ENCODE data around the gene RUNX1.
"Not testable (repeated sequence)": the region's sequence is repeated elsewhere in the genome, so short reads cannot be mapped to it uniquely, and the experiment has no call there.

The RUNX1 gene

DNA sequence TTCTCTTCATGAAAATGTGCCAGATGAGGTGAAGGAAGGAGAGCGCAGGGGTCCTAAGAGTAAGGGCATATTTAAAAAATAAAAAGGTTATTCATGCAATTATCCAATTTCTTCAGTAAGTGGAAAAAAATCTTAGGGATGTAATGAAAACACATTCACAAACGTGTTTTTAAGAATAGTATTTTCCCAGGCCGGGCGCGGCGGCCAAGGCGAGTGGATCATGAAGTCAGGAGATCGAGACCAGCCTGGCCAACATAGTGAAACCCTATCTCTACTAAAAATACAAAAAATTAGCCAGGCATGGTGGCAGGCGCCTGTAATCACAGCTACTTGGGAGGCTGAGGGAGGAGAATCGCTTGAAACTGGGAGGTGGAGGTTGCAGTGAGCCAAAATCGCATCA, 82.2 kb downstream of the RUNX1 start:
- DNase-seq = not testable (repeated sequence)

DNA sequence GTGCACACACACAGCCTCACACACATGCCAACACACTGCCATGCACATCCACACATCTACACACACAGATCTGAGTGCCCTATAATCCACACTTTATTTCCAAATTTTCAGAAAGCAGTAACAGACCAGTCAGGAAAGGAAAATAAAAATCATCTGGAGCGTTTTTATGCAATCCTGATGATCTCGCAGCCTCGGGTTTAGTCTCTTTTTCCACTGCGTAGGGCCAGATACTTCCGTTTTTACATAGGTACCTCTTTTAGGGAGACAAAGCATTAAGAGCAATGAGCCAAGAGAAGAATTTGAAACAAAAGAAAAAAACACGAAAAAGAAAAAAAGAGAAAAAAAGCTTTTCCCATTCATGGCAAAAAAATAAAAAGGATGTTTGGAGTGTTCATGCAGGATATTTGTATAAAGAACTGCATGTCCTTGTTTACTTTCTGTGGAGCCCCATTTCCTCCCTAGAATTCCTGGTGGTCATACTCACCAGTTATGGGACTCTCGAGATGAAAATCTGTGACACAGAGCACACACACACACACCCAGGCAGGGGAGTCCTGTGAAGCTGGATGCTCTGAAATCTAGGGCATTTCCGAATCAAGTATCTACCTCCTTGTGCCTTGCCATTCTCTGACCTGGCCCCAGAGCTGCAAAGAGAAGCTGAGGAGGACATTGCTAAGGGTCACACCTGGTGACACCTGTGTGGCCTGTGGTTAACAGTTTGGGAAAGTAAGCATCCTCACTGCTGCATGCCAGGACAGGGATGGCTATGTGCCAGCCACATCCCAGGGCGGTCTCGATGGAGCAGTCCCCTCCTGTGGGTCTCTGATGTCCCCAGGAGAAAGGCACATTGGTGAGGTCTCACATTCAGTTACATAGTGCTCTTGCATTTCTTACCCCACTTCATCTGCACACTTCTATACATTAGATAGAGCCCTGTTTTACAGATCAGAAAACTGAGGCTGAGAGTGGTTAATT, 83.6 kb downstream of the RUNX1 start:
- no peak for DNase-seq

DNA sequence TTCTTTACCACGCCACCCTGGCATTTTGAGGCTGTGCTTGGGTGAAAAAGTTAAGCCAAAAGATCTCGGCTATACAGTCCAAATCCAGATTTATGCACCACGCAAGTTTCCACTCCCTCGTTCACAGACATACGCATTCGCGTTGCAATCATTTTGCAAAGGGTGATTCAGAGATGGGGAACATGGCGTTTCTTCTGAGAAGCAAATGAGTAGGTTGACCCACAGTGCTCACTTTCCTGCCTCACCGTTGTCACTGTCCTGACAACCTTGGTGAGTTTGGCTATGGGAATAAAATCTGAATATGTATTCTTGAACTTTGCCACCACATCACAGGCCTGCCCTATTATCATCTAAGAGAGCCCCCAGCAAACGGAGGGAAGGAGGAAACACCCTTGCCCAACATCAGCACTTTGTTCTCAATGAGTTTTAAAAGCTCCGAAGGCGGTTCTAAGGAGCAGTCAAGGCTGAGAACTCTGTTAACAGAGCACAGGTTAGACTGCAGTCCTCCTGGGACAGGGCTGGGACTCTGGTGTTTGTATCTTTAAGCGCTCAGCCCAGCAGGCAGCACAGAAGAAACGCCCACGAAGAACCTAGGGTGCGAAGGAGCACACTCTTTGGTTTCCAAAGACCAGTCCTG, 86.4 kb downstream of the RUNX1 start:
- DNase-seq = no peak

DNA sequence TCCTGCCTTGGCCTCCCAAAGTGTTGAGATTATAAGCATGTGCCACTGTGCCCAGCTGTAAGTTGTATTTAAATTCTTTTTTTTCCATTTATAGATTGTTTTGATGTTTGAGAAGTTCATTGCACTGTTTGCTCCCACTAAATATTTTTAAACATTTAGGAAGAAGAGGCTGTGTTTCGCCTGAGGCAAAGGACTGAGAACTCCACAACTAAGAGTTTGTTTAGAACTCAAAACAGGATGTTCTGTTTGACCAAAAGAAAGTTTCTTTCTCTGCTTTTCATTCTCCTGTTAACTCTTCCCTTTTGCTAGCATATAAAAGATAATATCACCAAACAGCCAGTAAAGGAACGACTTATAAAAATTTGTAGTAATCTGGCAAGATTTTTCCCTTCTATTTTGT, 87.0 kb downstream of the RUNX1 start:
- DNase-seq = no peak

DNA sequence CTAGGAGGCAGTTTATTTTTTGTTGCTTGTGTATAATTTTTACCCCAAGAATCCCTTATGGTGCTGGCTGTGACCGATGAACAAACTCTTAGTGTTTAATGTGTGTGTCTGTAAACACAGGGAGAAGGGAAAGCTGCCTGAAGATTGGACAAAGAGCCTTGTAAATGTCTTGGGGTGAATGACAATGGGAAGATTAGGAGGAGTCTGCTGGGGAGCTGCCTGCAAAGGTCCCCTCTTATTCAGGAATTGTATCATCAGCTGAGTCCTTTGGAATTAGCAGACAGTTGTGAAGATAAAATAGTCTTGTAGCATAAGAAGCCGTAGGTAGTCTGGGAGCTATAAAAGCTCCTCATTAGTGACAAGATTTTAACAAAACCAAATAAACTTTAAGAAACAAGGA, 88.4 kb downstream of the RUNX1 start:
- no peak for DNase-seq

DNA sequence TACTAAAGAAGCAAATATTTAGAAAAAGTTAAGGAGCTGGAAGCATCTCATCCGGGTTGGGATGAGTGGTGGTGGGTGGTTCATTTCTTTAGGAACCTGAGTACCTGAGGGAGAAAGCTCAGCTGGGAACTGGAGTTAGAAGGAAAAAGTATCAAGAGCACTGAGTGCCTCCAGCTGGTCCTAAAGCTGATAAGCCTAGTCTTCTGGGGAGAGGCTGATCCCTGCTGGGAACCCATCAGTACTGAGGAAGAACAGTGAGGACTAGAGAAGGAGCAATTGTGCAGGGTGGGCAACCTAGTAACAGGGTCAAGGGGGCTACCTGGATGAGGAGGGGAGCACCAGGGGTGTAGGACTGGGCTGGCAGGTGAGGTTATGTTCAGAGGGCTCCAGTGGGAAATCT, 89.5 kb downstream of the RUNX1 start:
- DNase-seq = no peak

DNA sequence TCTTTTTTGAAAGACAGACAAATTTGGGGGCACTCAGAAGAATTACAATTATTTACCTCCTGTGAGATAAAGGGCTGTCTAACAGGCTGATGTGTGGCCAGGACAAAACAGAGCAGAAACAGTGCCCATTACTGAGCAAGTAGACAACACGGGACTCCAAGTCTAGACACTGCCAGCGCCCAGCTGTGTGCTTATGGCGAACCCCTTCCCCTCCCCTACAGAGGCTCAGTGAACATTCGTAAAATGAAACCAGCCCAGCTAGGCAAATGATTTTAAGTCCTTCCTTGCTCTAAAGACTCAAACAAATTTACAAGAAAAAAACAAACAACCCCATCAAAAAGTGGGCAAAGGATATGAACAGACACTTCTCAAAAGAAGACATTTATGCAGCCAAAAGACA, 91.1 kb downstream of the RUNX1 start:
- DNase-seq = no peak

DNA sequence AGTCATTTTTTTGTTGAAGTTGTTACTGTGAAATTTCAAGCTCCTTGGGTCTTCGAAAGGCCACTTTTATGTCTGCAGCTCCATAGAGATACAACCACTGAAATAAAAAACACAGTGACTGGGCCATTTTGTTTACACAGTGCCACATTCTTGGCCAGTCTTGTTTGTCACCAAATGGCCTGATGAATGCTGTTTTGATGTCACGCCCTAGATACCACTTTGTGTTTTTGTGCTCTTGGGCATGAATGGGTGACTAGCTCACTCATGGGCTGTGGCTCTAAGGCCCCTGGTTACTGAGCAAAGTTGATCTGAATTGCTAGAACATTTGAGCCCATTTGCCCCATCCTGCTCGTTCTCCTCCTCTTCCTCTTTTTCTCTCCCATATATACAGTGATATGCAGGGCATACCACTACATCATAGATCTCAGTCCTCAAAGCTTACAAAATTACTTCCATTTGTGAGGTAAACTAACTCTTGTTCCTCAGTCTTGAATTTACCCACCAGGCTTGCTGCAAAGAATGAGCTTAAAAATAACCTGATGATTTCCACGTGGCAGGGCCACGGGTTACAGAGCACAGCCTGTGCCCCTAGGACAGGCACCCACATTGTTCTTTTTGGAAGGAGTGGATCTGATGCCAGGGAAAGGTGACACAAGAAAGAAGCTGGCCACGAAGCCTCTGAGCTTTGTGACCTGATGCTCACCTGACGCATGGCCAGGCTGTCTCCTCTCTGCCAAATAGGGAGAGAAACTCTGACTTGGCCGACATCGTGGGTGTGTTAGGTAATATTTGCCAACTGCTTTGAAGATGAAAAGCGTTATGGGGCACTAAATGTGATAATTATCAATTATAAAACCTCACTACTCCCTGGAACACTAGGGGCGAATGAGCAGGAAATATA, 92.4 kb downstream of the RUNX1 start:
- no peak for DNase-seq

DNA sequence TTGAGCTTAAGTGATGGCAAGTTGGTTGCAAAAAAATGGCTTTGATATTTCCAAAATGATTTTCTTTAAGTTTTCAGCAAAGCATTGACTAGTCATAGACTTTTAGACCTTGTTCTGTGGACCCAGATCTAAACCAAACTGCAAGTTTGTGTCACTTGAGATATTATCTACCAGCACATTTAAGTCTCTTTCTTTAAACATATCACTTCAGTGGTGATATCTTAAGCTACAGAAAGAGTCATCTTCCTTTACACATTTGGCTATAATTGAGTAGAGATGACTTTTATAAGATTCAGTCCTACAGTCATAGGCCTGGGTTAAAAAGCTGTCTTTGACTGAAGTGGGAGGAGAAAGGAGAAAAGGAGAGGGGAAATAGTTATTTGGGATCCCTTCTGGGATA, 95.2 kb downstream of the RUNX1 start:
- no peak for DNase-seq

DNA sequence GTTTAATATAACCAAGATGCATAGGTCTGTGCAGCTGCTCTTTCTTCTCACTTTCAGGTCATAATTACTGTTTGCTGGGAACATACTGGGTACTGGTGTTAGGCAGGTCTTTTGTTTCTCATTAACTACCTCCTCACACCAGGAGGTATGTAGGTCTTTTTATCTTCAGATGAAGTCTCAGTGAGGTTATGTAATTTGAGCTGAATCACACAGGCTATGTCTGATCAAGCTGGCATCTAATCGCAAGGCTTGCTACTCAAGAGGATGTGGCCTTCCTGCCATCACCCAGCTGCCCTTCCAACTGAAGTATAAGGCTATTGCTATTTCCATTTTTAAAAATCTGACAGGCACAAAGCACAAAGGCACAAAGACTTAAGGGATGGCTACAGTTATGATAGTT, 96.4 kb downstream of the RUNX1 start:
- DNase-seq = peak; percentile 72

DNA sequence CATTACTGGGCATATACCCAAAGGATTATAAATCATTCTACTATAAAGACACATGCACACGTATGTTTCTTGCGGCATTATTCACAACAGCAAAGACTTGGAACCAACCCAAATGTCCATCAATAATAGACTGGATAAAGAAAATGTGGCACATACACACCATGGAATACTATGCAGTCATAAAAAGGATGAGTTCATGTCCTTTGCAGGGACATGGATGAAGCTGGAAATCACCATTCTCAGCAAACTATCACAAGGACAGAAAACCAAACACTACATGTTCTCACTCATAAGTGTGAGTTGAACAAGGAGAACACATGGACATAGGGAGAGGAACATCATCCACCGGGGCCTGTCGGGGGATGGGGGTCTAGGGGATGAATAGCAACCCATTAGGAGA, 97.2 kb downstream of the RUNX1 start:
- DNase-seq = not testable (repeated sequence)

DNA sequence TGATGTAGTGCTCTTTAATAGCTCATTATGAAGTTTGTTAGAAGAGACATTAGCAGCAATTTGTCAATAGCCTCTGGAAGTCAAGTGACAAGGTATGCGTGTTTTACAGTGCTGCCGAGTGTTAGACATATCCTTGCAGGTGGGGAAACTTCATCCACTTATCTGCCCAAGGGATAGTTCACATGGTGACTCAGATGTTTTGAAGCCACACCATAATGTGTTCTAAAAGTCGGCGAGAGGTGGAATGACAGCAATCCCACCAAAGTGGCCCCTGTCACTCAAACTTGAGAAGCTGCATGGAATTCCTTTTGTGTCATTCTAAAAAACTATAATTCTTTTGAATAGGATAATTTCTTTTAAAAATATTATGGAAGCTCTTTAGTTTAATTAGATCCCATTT, 98.1 kb downstream of the RUNX1 start:
- DNase-seq = no peak

DNA sequence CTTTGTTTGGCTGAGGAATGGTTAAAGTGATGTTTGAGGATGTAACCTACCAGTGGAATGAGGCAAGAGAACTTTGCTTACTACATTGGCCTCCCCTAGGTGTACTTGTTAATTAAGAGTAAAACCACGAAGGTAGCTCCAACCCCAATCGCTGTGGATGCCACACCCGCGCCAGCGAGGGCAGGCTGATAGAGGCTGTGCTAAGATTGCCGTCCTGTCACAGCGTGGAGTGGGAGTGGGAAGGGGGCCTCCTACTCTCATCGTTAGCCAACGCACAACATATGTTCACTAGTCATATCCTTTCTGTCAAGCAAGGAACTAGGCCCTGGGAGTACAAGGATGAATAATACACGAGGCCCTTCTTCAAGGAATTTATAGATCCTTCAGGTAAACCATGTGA, 99.6 kb downstream of the RUNX1 start:
- DNase-seq = no peak

DNA sequence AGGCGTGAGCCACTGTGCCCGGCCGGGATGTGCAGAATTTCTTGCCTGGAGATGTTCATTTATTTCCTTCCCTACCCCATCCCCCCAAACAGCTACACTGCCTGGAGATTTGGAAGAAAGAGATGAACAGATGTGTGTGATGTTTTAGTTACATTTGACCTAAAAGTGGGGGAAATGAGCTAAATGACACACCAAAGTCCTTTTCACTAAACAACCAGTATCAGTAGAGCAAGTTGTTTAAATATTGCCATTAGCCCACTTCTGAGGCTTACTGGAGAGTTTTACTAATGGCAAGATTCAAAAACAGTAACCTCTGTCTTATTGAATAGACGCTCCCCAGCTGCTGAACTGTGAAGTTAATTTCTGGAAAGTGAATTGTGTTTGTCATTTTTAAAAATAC, 100.1 kb downstream of the RUNX1 start:
- no peak for DNase-seq

DNA sequence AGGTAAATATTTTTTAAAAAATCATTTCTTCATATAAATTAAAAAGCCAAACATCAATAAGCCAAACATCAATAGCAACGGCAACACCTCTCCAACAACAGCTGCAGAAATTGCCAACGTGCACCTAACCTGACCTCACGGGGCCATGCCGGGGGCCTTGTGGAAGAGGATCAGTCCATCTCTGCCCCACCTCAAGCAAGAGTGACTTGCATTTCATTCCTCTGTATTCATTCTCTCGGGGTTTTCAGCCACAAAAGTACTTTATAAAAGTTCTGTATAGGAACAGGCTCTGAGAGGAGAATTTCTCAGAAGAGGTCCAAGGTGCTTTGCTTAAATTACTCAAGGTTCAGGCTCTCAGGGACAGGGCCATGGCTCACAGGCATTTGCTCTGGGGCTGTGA, 100.9 kb downstream of the RUNX1 start:
- no peak for DNase-seq

DNA sequence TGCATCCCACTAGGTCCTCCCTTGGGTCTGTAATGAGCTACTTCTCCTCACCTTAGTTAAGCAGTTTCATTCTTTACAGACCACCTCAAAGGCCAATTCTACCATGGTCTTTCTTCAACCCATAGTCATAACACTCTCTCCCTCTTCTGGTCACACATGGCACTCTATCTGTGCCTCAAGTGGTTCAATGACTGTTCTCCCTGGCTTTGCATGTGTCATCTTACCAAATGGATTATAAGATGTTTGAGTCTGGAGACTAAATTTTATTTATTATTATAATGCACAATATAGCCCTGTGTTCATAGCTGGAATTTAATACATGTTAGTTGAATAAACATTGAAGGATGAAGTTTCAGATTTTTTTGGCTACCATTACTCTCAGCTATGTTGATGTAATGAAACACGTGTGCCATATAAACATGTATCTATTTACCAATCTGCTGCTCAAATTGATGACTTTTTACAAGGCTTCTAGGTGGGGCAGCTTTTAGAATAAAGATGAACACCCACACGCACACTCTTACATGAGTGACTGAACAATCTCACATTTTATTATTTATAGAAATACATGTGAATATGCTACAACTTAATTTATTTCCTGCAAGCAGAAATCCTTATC, 102.1 kb downstream of the RUNX1 start:
- DNase-seq = no peak

DNA sequence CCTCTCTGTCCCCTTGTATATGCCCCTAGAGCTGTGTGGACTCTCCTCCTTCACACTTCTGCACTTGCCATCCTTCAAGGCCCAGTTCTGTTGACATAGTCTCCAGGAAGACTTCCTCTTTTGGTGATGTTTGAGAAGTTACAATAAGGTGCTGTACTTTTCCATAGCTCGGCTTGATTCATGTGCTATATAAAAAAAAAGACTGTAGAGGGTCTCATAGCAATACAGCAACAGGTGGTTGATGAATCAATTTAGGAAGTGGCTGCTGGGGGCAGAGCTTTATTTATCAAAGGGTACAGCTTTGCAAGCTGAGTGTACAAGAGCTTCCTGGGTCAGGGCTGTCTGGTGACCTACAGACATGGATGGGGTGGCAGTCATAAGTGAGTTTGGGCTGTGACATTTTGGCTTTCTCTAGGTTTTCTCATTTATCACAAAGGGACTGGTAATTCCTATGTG, 102.7 kb downstream of the RUNX1 start:
- DNase-seq = no peak

DNA sequence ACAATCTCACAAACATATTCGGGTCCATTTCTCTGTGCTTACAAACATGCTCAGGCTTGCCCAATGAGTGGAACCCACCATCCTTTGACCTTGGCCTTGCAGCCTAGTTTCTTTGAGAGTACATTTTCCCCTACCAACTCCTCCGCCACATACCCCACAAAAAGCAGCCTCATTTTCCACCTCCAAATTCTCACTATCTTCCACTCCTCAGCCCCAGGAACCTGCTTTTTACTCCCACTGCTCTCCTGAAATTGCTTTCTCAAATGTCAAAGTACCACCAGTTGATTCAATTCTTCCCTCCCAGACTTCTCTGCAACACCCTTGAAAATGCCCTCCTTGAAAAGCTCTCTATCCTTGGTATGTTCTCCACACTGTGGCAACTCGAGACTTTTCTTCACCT, 103.8 kb downstream of the RUNX1 start:
- no peak for DNase-seq

DNA sequence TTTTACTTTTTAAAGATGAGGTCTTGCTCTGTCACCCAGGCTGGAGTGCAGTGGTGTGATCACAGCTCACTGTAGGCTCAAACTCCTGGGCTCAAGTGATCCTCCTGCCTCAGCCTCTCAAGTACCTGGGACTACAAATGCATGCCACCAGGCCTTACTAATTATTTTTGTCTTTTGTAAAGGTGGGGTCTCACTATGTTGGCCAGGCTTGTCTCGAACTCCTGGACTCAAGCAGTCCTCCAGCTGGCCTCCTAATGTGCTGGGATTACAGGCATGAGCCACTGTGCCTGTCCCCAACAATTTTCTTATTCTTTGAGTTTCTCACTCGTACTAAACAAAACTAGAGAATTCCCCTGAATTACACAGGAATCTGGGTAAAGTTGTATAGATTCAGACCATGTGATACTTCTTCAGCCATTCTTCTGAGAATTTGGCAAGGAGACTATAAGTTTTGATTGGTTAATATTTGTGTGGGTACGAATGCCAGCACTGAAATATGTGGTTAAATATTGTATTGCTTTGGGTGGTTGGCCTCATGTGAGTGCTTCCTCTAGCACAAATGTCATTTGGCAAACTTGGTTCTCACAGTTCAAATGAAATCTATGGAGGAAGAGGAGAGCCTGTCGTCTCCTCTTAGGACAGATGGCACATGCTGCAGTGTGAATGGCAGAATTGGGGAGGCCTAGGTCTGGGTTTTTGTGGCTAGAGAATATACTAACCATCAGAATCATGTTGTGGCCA, 104.9 kb downstream of the RUNX1 start:
- no peak for DNase-seq

DNA sequence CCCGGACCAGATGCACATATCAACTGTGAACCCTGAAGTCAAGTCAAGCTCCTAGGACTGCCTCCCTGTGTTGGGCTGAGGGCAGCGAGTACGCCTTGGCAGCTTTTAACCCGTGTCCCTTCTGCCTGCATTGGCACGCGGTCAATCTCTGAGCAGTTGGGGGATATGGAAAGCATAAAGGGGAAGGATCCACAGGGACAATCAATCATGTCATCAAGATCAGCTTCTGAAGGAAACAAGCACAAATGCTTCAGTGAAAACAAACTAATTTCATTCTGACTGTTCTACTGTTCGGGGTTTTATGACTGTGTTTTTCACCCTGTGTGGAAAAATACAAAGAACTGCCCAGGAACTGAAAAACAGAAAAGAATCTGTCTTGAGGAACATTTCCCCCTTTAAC, 106.2 kb downstream of the RUNX1 start:
- DNase-seq = no peak

DNA sequence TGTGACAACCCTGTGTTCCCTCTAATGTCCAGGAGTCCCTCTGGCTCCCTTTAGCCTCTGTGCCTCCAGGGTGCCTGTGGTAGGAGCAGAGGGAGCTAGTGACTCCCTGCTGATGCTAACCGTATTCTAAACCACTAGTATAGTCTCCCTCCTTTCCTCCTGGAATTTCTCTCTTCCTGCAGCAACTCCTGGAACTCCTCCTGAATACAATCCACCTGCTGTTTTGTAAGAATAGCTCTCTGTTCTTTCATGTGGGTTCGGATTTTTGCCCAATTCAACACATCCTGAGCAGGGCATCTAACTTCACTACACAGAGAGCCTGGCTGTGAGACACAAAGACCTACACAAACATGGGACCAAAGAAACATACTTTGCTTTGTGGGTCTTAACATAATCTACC, 107.9 kb downstream of the RUNX1 start:
- no peak for DNase-seq

DNA sequence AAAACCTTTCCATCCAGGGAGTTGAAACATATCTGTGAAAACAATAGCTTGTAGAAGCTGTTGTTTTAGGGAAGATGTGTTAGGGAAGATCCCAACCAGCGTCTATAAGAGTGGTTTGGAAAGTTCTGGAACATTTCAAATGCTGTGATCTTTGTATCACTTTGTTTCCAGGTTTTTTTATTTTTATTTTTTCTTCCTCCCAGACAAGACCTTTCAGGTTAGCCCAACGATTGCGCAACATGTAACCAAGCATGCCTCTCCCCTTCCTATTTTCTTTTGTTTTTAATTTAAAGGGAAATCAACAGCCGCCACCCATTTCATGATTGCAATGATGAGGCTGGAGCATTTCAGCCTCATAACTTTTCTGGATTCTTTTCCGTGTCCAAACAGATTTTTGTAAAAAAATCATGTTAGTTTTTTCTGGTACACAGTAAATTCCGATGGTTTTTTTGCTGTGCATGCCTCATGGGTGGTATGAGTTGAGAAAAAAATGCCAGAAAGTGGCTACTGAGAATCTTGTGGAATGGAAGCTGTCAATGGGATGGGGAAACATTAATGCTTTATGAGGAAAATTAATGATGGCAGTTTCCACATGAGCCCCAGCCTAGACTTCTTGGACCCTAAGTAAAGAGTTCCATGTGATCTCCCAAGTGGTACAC, 109.3 kb downstream of the RUNX1 start:
- no peak for DNase-seq
